Neural progenitor cell (in vitro differentiated cells): ENCODE measurements around the gene ACOX3.

Experiments
- EZH2 ChIP-seq: fragments of 200-600 bp; sonication (generic); IDR thresholded peaks from 2 replicates; pipeline ENCODE4 v1.6.1; 2017; ENCODE audit warnings: antibody characterized with exemption, mild to moderate bottlenecking, moderate library complexity
- EZH2phosphoT487 ChIP-seq: fragments of 200-600 bp; sonication (generic); IDR thresholded peaks from 2 replicates; pipeline ENCODE4 v1.6.1; 2017; ENCODE audit warnings: antibody characterized with exemption
- TF ChIP-seq, protein P1 (sequence below): fragments of 200-600 bp; sonication (generic); IDR thresholded peaks from 2 replicates; pipeline ENCODE4 v1.5.1; 2017; ENCODE audit warnings: antibody characterized with exemption, mild to moderate bottlenecking

DNA sequence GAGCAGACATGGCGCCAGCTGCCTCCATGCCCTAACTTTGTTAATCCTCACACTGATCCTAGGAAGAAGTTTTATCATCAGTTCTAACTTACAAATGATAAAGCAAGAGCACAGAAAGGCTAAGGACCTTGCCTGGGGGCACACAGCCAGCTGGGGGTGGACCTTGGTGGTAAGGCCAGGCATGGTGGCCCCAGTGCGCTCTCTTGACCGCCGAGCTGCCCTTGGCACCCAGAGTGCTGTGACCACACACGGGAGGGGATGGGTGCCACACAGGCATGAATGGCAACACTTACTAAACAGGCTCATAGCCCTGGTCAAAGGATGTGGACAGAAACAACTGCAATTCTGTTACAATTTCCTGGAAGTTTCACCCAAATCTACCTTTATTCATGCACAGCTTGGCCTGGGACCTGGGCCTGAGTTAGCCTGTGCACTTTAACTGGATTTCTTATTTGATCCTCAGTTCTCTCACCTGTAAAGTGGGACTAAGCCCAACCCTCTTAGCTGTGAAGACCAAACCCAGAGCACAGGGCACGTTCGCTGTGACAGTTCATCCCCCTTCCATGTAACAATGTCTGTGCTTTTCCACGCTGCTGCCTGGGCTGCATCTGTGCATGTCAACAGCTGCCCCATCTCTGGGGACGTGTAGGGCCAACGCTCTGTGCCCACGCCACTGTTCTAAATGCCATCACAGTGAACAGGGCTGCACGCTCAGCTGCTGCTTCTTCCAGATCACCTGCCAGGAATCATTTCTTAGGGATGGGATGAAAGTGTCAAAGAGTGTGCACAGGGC, 44.8 kb downstream of the ACOX3 start:
- TF ChIP-seq, protein P1, sequence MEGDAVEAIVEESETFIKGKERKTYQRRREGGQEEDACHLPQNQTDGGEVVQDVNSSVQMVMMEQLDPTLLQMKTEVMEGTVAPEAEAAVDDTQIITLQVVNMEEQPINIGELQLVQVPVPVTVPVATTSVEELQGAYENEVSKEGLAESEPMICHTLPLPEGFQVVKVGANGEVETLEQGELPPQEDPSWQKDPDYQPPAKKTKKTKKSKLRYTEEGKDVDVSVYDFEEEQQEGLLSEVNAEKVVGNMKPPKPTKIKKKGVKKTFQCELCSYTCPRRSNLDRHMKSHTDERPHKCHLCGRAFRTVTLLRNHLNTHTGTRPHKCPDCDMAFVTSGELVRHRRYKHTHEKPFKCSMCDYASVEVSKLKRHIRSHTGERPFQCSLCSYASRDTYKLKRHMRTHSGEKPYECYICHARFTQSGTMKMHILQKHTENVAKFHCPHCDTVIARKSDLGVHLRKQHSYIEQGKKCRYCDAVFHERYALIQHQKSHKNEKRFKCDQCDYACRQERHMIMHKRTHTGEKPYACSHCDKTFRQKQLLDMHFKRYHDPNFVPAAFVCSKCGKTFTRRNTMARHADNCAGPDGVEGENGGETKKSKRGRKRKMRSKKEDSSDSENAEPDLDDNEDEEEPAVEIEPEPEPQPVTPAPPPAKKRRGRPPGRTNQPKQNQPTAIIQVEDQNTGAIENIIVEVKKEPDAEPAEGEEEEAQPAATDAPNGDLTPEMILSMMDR: no peak
- no peak for TF ChIP-seq EZH2phosphoT487
- TF ChIP-seq EZH2: no peak
